Uterus (tissue), 2 donors: ENCODE measurements around the gene PLCG2.

Experiments
- POLR2A ChIP-seq, 2 donors: fragments of 450-650 bp; IDR thresholded peaks; one replicate each; pipeline ENCODE4 v1.6.1; 2016; ENCODE audit warnings: antibody characterized with exemption in 2 of 2, mild to moderate bottlenecking in 1 of 2, moderate library complexity in 1 of 2
- TF ChIP-seq, protein P1 (sequence below), 4 experiments: fragments of 200-600 bp in 2 of 4; fragments of 450-650 bp in 2 of 4; sonication (generic) in 2 of 4; IDR thresholded peaks; one replicate each; pipeline ENCODE4 v1.5.1; 2016 to 2019; ENCODE audit warnings: antibody characterized with exemption in 4 of 4, mild to moderate bottlenecking in 2 of 4, moderate library complexity in 1 of 4

DNA sequence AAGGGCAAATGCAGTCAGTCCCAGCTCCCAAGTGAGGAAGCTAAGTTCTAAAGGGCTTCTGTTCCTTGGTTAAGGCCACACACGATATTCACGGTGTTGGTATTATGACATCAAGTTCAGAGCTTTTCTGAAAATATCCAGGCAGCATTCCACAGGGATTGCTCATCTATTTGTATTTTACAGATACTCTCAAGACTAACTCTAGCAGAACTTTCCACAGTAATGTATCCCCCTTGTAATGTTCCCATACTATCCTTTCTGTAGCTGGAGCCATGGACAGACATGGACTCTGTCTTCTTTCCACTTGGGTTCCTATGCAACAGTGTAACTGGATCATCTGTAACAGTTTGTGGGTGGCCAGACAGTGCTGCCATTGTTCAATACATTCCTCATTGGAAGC, 218.6 kb downstream of the PLCG2 start:
- no peak for TF ChIP-seq POLR2A (IDR thresholded peaks at IDR 0.05)
- TF ChIP-seq, protein P1, sequence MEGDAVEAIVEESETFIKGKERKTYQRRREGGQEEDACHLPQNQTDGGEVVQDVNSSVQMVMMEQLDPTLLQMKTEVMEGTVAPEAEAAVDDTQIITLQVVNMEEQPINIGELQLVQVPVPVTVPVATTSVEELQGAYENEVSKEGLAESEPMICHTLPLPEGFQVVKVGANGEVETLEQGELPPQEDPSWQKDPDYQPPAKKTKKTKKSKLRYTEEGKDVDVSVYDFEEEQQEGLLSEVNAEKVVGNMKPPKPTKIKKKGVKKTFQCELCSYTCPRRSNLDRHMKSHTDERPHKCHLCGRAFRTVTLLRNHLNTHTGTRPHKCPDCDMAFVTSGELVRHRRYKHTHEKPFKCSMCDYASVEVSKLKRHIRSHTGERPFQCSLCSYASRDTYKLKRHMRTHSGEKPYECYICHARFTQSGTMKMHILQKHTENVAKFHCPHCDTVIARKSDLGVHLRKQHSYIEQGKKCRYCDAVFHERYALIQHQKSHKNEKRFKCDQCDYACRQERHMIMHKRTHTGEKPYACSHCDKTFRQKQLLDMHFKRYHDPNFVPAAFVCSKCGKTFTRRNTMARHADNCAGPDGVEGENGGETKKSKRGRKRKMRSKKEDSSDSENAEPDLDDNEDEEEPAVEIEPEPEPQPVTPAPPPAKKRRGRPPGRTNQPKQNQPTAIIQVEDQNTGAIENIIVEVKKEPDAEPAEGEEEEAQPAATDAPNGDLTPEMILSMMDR (IDR thresholded peaks at IDR 0.05): no peak
